ENCODE results near the gene SIGLEC8. TPM values are rescaled to one million over a fixed set of nuclear protein-coding genes. Genes with fewer than 3 reads are reported as not detected.

The SIGLEC8 gene
- total RNA-seq, 2 experiments from 2014 or later: not detected

GRCh38 chr19:51439021-51439465 is 19.2 kb downstream of the SIGLEC8 start:
- H3K9me3 ChIP-seq (ENCODE audit: control insufficient read depth in 1 of 2, insufficient read depth in 1 of 2, low read length in 2 of 2): no peaks in the 10 kb centered on the region
- Mint-ChIP-seq H3K36me3 (ENCODE audit: low read depth) (no peaks in the 10 kb centered on the region), H3K4me3 (peak overlapping the region; percentile 31), H3K27ac (no peak overlapping the region), H3K27me3 (peaks cover 8% of the 10 kb centered on the region), H3K9me3 (no peaks in the 10 kb centered on the region), H3K4me1 (ENCODE audit: low read depth) (peaks cover 38% of the 10 kb centered on the region)
- no peak overlapping the region for H3K27ac ChIP-seq (ENCODE audit: low read depth in 1 of 2, low read length in 2 of 2)
- H3K4me3 ChIP-seq (ENCODE audit: low read length): no peak overlapping the region
- peak; percentile 29 for TF ChIP-seq CTCF (IDR thresholded peaks at IDR 0.05)
- H3K36me3 ChIP-seq (ENCODE audit: insufficient read depth, low read length): no peaks in the 10 kb centered on the region
- peak in 8 of 14 experiments; percentile 7 to 71 (median 29) for DNase-seq
- CTCF ChIA-PET: no interaction called here
- intact Hi-C loops (cut with DNase I, micrococcal nuclease): loop anchor here in 1 of 2 experiments (1.0 to 2.0 kb wide), 2 partner anchors 17 to 100 kb away; no protein-coding TSS in a partner anchor
- POLR2A ChIA-PET: no interaction called here
- peaks cover 29% of the 10 kb centered on the region for H3K4me1 ChIP-seq (ENCODE audit: insufficient read depth, low read length)
- no peak for ATAC-seq (ENCODE audit: poor library complexity)
- H3K27me3 ChIP-seq (ENCODE audit: control insufficient read depth in 1 of 2, insufficient read depth in 2 of 2, low read length in 2 of 2): peaks cover 0 to 2% of the 10 kb centered on the region in 2 experiments

- Histone ChIP-seq H3K36me3 (ENCODE audit: insufficient read depth, low read length) (no peaks in the 10 kb centered on the region), H3K27me3 (ENCODE audit: control insufficient read depth in 1 of 2, insufficient read depth in 2 of 2, low read length in 2 of 2) (peaks cover 0 to 2% of the 10 kb centered on the region in 2 experiments), H3K27ac (ENCODE audit: low read depth in 1 of 2, low read length in 2 of 2) (no peak overlapping the region), H3K4me3 (ENCODE audit: low read length) (no peak overlapping the region), H3K9me3 (ENCODE audit: control insufficient read depth in 1 of 2, insufficient read depth in 1 of 2, low read length in 2 of 2) (no peaks in the 10 kb centered on the region), H3K4me1 (ENCODE audit: insufficient read depth, low read length) (peaks cover 9% of the 10 kb centered on the region)
- no peak for ATAC-seq (ENCODE audit: poor library complexity)
- H3K9me3 Mint-ChIP-seq: no peaks in the 10 kb centered on the region
- peaks cover 8% of the 10 kb centered on the region for H3K4me1 Mint-ChIP-seq (ENCODE audit: low read depth)
- DNase-seq: no peak
- H3K36me3 Mint-ChIP-seq (ENCODE audit: low read depth): no peaks in the 10 kb centered on the region
- CTCF ChIA-PET: interaction anchor here (0.8 kb wide), 1 partner anchor 13 kb away, joined by 4 read pairs; no protein-coding TSS in a partner anchor
- no peak overlapping the region for H3K4me3 Mint-ChIP-seq
- peaks cover 8% of the 10 kb centered on the region for H3K27me3 Mint-ChIP-seq
- POLR2A ChIA-PET: no interaction called here
- H3K27ac Mint-ChIP-seq: no peak overlapping the region
- TF ChIP-seq CTCF (IDR thresholded peaks at IDR 0.05): no peak
- intact Hi-C loops (cut with DNase I, micrococcal nuclease): no loop called here
These were observed 23.8 kb downstream of the SIGLEC8 start for GRCh38 chr19:51434456-51434855.

- no peak for ATAC-seq (ENCODE audit: poor library complexity)
- ChIA-PET POLR2A (no interaction called here), CTCF (no interaction called here)
- Mint-ChIP-seq H3K9me3 (no peaks in the 10 kb centered on the region), H3K4me3 (no peak overlapping the region), H3K4me1 (ENCODE audit: low read depth) (no peaks in the 10 kb centered on the region), H3K27ac (no peak overlapping the region), H3K27me3 (peaks cover 8% of the 10 kb centered on the region), H3K36me3 (ENCODE audit: low read depth) (no peaks in the 10 kb centered on the region)
- peaks cover 0 to 2% of the 10 kb centered on the region in 2 experiments for H3K27me3 ChIP-seq (ENCODE audit: control insufficient read depth in 1 of 2, insufficient read depth in 2 of 2, low read length in 2 of 2)
- H3K4me3 ChIP-seq (ENCODE audit: low read length): no peak overlapping the region
- no peak overlapping the region for H3K27ac ChIP-seq (ENCODE audit: low read depth in 1 of 2, low read length in 2 of 2)
- intact Hi-C loops (cut with DNase I, micrococcal nuclease): no loop called here
- no peaks in the 10 kb centered on the region for H3K36me3 ChIP-seq (ENCODE audit: insufficient read depth, low read length)
- H3K9me3 ChIP-seq (ENCODE audit: control insufficient read depth in 1 of 2, insufficient read depth in 1 of 2, low read length in 2 of 2): no peaks in the 10 kb centered on the region
- peak in 2 of 14 experiments; percentile 30 to 42 for DNase-seq
- no peak for TF ChIP-seq CTCF (IDR thresholded peaks at IDR 0.05)
- no peaks in the 10 kb centered on the region for H3K4me1 ChIP-seq (ENCODE audit: insufficient read depth, low read length)
These were observed 25.2 kb downstream of the SIGLEC8 start for GRCh38 chr19:51433043-51433442.
